ENCODE results near the gene CES2. TPM values are rescaled to one million over a fixed set of nuclear protein-coding genes. Genes with fewer than 3 reads are reported as not detected.
"Not testable (repeated sequence)": the region's sequence is repeated elsewhere in the genome, so short reads cannot be mapped to it uniquely, and the experiment has no call there.

Gene CES2
- total RNA-seq, 4 donors from 2014 or later = 113 to 4,512 (median 3,000) TPM

- peaks cover 3 to 19% (median 8%) of the 10 kb centered on the region in 4 donors for H3K4me1 ChIP-seq
- no peaks in the 10 kb centered on the region for H3K9me3 ChIP-seq
- H3K27ac ChIP-seq = no peak overlapping the region
- no peaks in the 10 kb centered on the region for H3K27me3 ChIP-seq
- H3K4me3 ChIP-seq = no peak overlapping the region
- no peak for DNase-seq
- H3K36me3 ChIP-seq = no peaks in the 10 kb centered on the region
- no peak for TF ChIP-seq CTCF (IDR thresholded peaks at IDR 0.05)
- no peak for TF ChIP-seq POLR2A (IDR thresholded peaks at IDR 0.05)
Measured at GRCh38 chr16:66950437-66950836, 15.1 kb downstream of the CES2 start.

- TF ChIP-seq CTCF (IDR thresholded peaks at IDR 0.05) (no peak), POLR2A (IDR thresholded peaks at IDR 0.05) (no peak)
- Histone ChIP-seq H3K36me3 (no peaks in the 10 kb centered on the region), H3K4me3 (no peak overlapping the region), H3K27ac (no peak overlapping the region), H3K9me3 (no peaks in the 10 kb centered on the region), H3K27me3 (no peaks in the 10 kb centered on the region), H3K4me1 (peaks cover 3 to 23% (median 8%) of the 10 kb centered on the region in 4 donors)
- DNase-seq = no peak
Measured at GRCh38 chr16:66950971-66951790, 15.9 kb downstream of the CES2 start.

- no peak for TF ChIP-seq POLR2A (IDR thresholded peaks at IDR 0.05)
- TF ChIP-seq CTCF (IDR thresholded peaks at IDR 0.05) = no peak
- no peak overlapping the region for H3K4me3 ChIP-seq
- DNase-seq = no peak
- H3K36me3 ChIP-seq = no peaks in the 10 kb centered on the region
- peaks cover 3 to 34% (median 8%) of the 10 kb centered on the region in 4 donors for H3K4me1 ChIP-seq
- H3K27me3 ChIP-seq = no peaks in the 10 kb centered on the region
- H3K9me3 ChIP-seq = no peaks in the 10 kb centered on the region
- H3K27ac ChIP-seq = peak overlapping the region in 3 of 4 donors; percentile 38 to 89 (median 82)
Measured at GRCh38 chr16:66952430-66953110, 17.3 kb downstream of the CES2 start.

- Histone ChIP-seq H3K27me3 (no peaks in the 10 kb centered on the region), H3K27ac (peak overlapping the region in 3 of 4 donors; percentile 38 to 89 (median 82)), H3K36me3 (no peaks in the 10 kb centered on the region), H3K4me3 (peak overlapping the region in 2 of 4 donors; percentile 15 to 20), H3K9me3 (no peaks in the 10 kb centered on the region), H3K4me1 (peaks cover 2 to 29% (median 4%) of the 10 kb centered on the region in 4 donors)
- DNase-seq = peak in 2 of 3 donors; percentile 79 to 82
- TF ChIP-seq POLR2A (IDR thresholded peaks at IDR 0.05) (peak in 1 of 2 donors; percentile 65), CTCF (IDR thresholded peaks at IDR 0.05) (no peak)
Measured at GRCh38 chr16:66953462-66954096, 18.3 kb downstream of the CES2 start.

GRCh38 chr16:66954097-66954659 lies 18.9 kb downstream of the CES2 start:
- peak overlapping the region in 3 of 4 donors; percentile 38 to 89 (median 82) for H3K27ac ChIP-seq

GRCh38 chr16:66955363-66956153 lies 20.2 kb downstream of the CES2 start:
- not testable (repeated sequence) for DNase-seq

More at GRCh38 chr16:66954097-66954659, 18.9 kb downstream of the CES2 start:
- peak; percentile 69 to 92 (median 84) for TF ChIP-seq CTCF (IDR thresholded peaks at IDR 0.05)
- TF ChIP-seq POLR2A (IDR thresholded peaks at IDR 0.05) = no peak
- DNase-seq = peak; percentile 74 to 92 (median 85)
- H3K27me3 ChIP-seq = no peaks in the 10 kb centered on the region
- peaks cover 0 to 23% (median 2%) of the 10 kb centered on the region in 4 donors for H3K4me1 ChIP-seq
- no peak overlapping the region for H3K4me3 ChIP-seq
- H3K36me3 ChIP-seq = no peaks in the 10 kb centered on the region
- H3K9me3 ChIP-seq = no peaks in the 10 kb centered on the region

GRCh38 chr16:66956154-66956457 lies 20.8 kb downstream of the CES2 start:
- H3K9me3 ChIP-seq = not testable (repeated sequence)
- H3K27ac ChIP-seq = peak overlapping the region in 2 of 4 donors; percentile 65 to 83

More at GRCh38 chr16:66955363-66956153, 20.2 kb downstream of the CES2 start:
- peaks cover 0 to 21% (median 2%) of the 10 kb centered on the region in 4 donors for H3K4me1 ChIP-seq
- not testable (repeated sequence) for H3K27me3 ChIP-seq, H3K4me3 ChIP-seq, H3K36me3 ChIP-seq, H3K9me3 ChIP-seq
- H3K27ac ChIP-seq = peak overlapping the region in 2 of 4 donors; percentile 65 to 83

More at GRCh38 chr16:66956154-66956457, 20.8 kb downstream of the CES2 start:
- H3K36me3 ChIP-seq, DNase-seq, H3K4me3 ChIP-seq, H3K27me3 ChIP-seq: not testable (repeated sequence)
- H3K4me1 ChIP-seq = peaks cover 0 to 21% (median 2%) of the 10 kb centered on the region in 4 donors

Data from Peyer's patch (tissue), 4 donors.